Measurements from ENCODE around the gene MAGI1.

Gene MAGI1

GRCh38 chr3:66037330-66037985 is 1.3 kb downstream of the MAGI1 start:
- H3K4me3 ChIP-seq (ENCODE audit: insufficient read depth, low read length, poor library complexity, severe bottlenecking): no peak overlapping the region
- H3K27me3 ChIP-seq (ENCODE audit: low read length): no peaks in the 10 kb centered on the region
- no peaks in the 10 kb centered on the region for H3K9me3 ChIP-seq (ENCODE audit: insufficient read depth, low read length)
- no peaks in the 10 kb centered on the region for H4K20me1 ChIP-seq (ENCODE audit: low read depth, low read length)
- H3K9me2 ChIP-seq (replicated peaks; ENCODE audit: insufficient read depth, low read length): no peaks in the 10 kb centered on the region
- H3K79me2 ChIP-seq (ENCODE audit: insufficient read depth, low read length): no peaks in the 10 kb centered on the region
- H3K9ac ChIP-seq (ENCODE audit: low read length): no peak overlapping the region
- TF ChIP-seq EZH2phosphoT487 (conservative IDR thresholded peaks at IDR 0.05; ENCODE audit: low read length) (no peak), CTCF (IDR thresholded peaks at IDR 0.05; ENCODE audit: insufficient read depth, low read length, poor library complexity, severe bottlenecking) (no peak)
- H3K4me2 ChIP-seq (ENCODE audit: low read depth, low read length, poor library complexity, severe bottlenecking): no peak overlapping the region
- no peak overlapping the region for H2AFZ ChIP-seq (ENCODE audit: low read depth, low read length, severe bottlenecking)
- no peaks in the 10 kb centered on the region for H3F3A ChIP-seq (ENCODE audit: insufficient read depth)
- H3K36me3 ChIP-seq (ENCODE audit: low read length): no peaks in the 10 kb centered on the region
- no peak overlapping the region for H3K27ac ChIP-seq (ENCODE audit: low read depth, low read length)

- no peak overlapping the region for H3K4me2 ChIP-seq (ENCODE audit: low read depth, low read length, poor library complexity, severe bottlenecking)
- no peaks in the 10 kb centered on the region for H3K27me3 ChIP-seq (ENCODE audit: low read length)
- H3K36me3 ChIP-seq (ENCODE audit: low read length): no peaks in the 10 kb centered on the region
- no peaks in the 10 kb centered on the region for H4K20me1 ChIP-seq (ENCODE audit: low read depth, low read length)
- no peak overlapping the region for H3K27ac ChIP-seq (ENCODE audit: low read depth, low read length)
- H3K9me3 ChIP-seq (ENCODE audit: insufficient read depth, low read length): no peaks in the 10 kb centered on the region
- no peaks in the 10 kb centered on the region for H3K79me2 ChIP-seq (ENCODE audit: insufficient read depth, low read length)
- H3K9ac ChIP-seq (ENCODE audit: low read length): no peak overlapping the region
- no peak overlapping the region for H2AFZ ChIP-seq (ENCODE audit: low read depth, low read length, severe bottlenecking)
- H3K9me2 ChIP-seq (replicated peaks; ENCODE audit: insufficient read depth, low read length): no peaks in the 10 kb centered on the region
- TF ChIP-seq CTCF (IDR thresholded peaks at IDR 0.05; ENCODE audit: insufficient read depth, low read length, poor library complexity, severe bottlenecking) (no peak), EZH2phosphoT487 (conservative IDR thresholded peaks at IDR 0.05; ENCODE audit: low read length) (no peak)
- H3K4me3 ChIP-seq (ENCODE audit: insufficient read depth, low read length, poor library complexity, severe bottlenecking): no peak overlapping the region
- no peaks in the 10 kb centered on the region for H3F3A ChIP-seq (ENCODE audit: insufficient read depth)
Observed at GRCh38 chr3:66036586-66037148, 2.1 kb downstream of the MAGI1 start.

GRCh38 chr3:66035763-66036477 is 2.8 kb downstream of the MAGI1 start:
- Histone ChIP-seq H2AFZ (ENCODE audit: low read depth, low read length, severe bottlenecking) (no peak overlapping the region), H3K4me3 (ENCODE audit: insufficient read depth, low read length, poor library complexity, severe bottlenecking) (no peak overlapping the region), H3K36me3 (ENCODE audit: low read length) (no peaks in the 10 kb centered on the region), H4K20me1 (ENCODE audit: low read depth, low read length) (no peaks in the 10 kb centered on the region), H3K27me3 (ENCODE audit: low read length) (no peaks in the 10 kb centered on the region), H3K9ac (ENCODE audit: low read length) (no peak overlapping the region), H3F3A (ENCODE audit: insufficient read depth) (no peaks in the 10 kb centered on the region), H3K4me2 (ENCODE audit: low read depth, low read length, poor library complexity, severe bottlenecking) (no peak overlapping the region), H3K9me2 (replicated peaks; ENCODE audit: insufficient read depth, low read length) (no peaks in the 10 kb centered on the region), H3K9me3 (ENCODE audit: insufficient read depth, low read length) (no peaks in the 10 kb centered on the region), H3K79me2 (ENCODE audit: insufficient read depth, low read length) (no peaks in the 10 kb centered on the region), H3K27ac (ENCODE audit: low read depth, low read length) (no peak overlapping the region)
- TF ChIP-seq CTCF (IDR thresholded peaks at IDR 0.05; ENCODE audit: insufficient read depth, low read length, poor library complexity, severe bottlenecking) (no peak), EZH2phosphoT487 (conservative IDR thresholded peaks at IDR 0.05; ENCODE audit: low read length) (no peak)
